Thyroid gland (tissue), 4 donors: ENCODE measurements around the gene STRBP.

ENCODE experiments used
- CTCF ChIP-seq, 6 experiments: fragments of 200-600 bp in 3 of 6; fragments of 450-650 bp in 3 of 6; sonication (generic) in 3 of 6; IDR thresholded peaks; one replicate each; pipeline ENCODE4 v1.5.1; 2016 to 2019; ENCODE audit warnings: antibody characterized with exemption in 6 of 6, mild to moderate bottlenecking in 2 of 6, inconsistent platforms in 1 of 6, moderate library complexity in 1 of 6
- POLR2A ChIP-seq, 2 donors: fragments of 450-650 bp; IDR thresholded peaks; one replicate each; pipeline ENCODE4 v1.6.1; 2017; ENCODE audit warnings: antibody characterized with exemption in 2 of 2, mild to moderate bottlenecking in 2 of 2, moderate library complexity in 1 of 2

DNA sequence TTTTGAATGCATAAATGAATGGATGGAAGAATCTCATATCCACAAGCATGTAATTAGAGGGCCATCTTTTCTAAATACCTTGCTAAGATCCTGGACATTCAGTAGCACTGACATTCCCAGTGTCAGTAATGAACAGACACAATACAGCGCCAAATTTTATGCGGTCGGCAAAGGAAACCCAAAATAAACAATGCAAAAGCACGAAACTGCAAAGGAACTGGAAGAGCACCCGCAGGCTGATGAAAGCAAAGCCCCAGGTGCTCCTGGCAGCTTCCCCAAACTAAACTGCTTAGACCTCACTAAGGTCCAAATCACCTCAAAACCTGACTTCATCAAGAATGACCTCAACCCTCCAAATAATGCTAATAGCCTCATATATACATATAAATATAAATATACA lies 133.0 kb downstream of the STRBP start:
- no peak for TF ChIP-seq CTCF (IDR thresholded peaks at IDR 0.05)
- no peak for TF ChIP-seq POLR2A (IDR thresholded peaks at IDR 0.05)
